ENCODE measurements around the gene RNF157.

DNA sequence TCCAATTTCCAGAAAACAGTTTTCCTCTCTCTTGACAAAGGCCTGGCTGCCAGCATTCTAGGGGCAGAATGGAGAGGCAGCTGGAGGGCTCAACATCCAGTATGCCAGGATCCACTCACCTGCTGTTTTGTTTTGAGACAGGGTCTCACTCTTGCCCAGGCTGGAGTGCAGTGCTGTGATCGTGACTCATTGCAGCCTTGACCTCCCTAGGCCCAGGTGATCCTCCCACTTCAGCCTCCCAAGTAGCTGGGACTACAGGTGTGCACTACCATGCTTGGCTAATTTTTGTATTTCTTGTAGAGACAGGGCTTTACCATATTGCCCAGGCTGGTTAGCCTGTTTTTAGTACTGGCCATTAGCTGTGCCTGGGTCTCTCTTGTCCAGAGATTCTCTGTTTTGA, 70.2 kb downstream of the RNF157 start:
- no peak for TF ChIP-seq CTCF (IDR thresholded peaks at IDR 0.05; ENCODE audit: low read depth, low read length, poor library complexity, severe bottlenecking)
- TF ChIP-seq EZH2phosphoT487 (IDR thresholded peaks at IDR 0.05; ENCODE audit: borderline replicate concordance, low read length), result no peak

Data from DOHH2 (cell line).